T-helper 1 cell (primary cell): Measurements from ENCODE around the gene WASF2.
"Not testable (repeated sequence)": the region's sequence is repeated elsewhere in the genome, so short reads cannot be mapped to it uniquely, and the experiment has no call there.

Experiments used
- DNase-seq, 5 donors: peaks; one replicate each; pipeline ENCODE4 v3.0.0-alpha.2; 2012 to 2020

Gene WASF2

GRCh38 chr1:27492796-27493195, 2.8 kb upstream of the WASF2 start:
- no peak for DNase-seq

DNA sequence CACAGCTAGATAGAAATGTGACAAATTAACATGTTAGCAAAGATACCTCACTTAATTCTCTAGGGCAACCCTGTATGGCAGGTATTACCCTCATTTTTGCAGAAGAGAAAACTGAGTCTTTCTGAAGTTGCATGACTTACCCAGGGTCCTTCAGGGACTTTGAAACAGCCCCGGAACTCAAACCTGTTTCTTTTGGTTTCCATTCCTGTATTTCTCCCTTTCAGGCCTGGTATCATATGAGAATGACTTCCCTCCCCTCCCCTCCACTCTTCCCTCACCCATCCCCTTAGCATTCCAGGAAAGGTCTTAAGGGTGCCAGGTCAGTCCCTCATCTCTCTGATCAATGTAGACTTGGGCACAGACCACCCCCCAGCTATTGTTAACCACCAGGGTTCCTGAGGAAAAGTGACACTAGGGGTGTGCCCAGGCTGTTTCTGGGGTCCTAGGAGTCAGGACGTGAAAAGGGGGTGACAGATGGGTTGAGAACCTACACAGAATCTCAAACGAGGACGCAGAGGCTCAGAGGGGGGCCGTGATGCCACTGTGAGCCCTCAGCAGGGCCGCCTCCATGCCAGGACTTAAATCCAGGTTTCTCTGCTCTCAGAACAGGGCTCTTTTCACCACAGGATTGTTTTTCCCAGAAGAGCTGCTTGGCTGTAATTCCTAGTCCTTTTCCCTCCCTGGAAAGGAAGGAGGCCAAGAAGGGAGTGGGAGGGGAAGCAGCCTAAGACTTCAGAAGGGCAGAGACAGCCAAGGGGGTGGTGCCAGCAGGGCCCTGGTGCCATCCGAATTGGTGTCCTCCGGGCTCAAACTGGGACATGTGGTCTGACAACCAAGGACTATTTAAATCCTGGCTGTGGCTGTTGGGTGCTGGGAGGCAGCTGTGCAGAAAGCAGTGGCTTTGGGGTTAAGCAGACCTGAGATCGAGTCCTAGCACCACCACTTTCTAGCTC, 2.1 kb upstream of the WASF2 start:
- no peak for DNase-seq

DNA sequence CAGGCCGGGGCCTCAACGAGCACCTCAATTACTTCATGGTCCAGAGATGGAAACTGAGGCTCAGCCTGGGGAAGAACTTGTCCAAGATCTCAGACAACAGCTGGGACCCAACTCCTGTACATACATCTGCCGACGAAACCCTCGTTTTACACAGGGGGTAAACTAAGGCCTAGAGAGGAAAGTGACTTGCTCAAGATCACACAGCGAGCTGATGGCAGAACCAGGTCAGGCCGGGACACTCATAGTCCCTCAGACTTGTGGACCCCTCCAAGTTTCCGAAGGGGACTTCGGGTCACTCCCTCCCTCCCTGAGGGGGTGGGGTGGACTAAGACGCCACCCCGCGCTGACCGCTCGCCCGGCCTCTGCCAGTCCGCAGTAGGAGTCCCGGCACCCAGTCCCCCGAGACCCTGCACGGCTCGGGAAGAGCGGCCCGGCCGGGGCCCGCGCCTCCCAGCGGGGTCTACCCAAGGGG, 430 bp downstream of the WASF2 start:
- peak in 1 of 5 donors; percentile 38 for DNase-seq

DNA sequence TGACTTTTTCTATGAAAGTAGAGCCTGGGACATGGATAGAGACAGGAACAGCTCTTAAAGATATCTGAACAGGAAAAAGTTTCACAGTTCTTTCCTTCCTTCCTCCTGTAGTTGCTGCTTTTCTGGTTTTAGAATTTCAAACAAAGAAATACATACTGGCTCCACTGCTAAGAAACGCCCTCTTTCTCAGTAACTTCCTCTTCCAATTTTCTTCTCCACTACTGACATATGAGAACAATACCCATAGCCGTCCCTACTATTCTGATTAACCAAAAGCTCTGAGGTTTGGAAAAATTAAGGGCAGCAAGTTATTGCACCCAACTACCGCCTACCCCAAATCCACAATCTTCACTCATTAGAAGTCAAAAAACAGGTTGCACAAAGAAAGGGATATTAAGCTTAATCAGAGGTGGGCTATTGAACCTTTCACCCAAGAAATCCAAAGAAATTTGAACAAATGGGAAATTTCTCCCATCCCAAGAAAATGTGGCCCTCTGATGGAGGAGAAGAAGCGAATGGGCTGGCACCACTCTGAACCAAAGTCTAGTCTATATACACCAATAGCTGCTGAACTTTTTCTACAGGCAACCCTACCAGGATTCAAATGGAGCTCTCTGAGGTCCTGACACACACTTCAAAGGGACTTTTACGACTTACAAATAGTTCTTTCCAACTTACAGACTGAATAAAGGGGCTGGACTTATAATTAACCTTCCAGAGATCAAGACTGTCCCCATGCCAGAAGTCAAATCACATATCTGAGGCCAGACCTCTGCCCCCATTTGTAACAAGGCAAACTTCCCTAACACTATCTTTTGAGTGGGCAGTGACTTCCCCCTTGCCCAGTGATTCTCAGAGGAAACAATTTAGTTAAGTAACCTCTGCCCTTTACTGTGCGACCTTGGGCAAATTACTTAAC, 1.7 kb downstream of the WASF2 start:
- DNase-seq = peak in 1 of 5 donors; percentile 27

GRCh38 chr1:27485363-27485762, 4.6 kb downstream of the WASF2 start:
- DNase-seq = no peak

GRCh38 chr1:27483659-27484058, 6.3 kb downstream of the WASF2 start:
- no peak for DNase-seq

- no peak for DNase-seq
Measured at GRCh38 chr1:27481994-27482620, 7.9 kb downstream of the WASF2 start.

- DNase-seq = peak in 1 of 5 donors; percentile 22
Measured at GRCh38 chr1:27478098-27478497, 11.9 kb downstream of the WASF2 start.

DNA sequence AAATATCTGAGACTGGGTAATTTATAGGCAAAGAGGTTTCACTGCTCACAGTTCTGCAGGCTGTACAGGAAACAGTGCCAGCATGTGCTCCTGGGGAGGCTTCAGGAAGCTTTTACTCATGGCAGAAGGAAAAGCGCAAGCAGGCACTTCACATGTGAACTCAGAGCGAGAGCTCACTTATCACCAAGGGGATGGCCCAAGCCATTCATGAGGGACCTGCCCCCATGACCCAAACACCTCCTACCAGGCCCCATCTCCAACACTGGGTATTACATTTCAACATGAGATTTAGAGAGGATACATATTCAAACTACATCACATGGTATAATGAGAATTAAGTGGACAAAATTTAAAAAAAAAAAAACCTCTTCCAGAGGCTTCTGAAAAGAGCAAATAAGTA, 13.7 kb downstream of the WASF2 start:
- DNase-seq = no peak

- DNase-seq = no peak
Measured at GRCh38 chr1:27475720-27476119, 14.2 kb downstream of the WASF2 start.

DNA sequence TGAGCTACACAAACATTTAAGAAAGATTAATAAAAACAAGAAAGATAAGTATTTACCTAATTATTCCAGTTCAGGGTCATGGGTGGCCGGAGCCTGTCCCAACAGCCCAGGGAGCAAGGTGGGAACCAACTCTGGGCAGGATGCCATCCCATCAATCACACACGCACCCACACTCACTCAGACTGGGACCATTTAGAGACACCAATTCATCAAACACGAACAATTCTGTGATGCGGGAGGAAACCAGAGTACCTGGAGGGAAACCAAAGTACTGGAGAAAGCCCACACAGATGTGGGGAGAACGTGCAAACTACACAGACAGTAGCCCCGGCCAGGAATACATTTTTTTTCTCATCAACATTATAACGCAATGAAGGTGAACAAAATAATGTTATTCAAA, 16.2 kb downstream of the WASF2 start:
- DNase-seq = no peak

GRCh38 chr1:27472098-27472497, 17.9 kb downstream of the WASF2 start:
- DNase-seq = not testable (repeated sequence)

GRCh38 chr1:27471477-27471876, 18.5 kb downstream of the WASF2 start:
- no peak for DNase-seq

DNA sequence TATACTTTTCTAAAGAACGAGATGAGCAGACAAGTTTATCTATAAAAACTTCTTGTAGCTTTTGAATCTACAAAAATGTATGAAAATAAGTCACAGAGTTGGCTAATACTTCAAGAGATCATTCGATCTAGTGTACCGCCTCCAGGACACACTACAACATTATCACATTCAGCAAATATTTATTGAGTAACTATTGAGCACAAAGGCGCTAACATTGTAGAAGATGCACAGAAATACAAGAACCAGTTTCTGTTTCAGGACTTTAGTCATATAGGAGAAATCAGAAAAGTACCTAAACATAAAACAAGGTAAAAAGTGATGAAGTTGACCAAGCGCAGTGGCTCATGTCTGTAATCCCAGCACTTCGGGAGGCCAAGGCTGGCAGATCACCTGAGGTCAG, 20.6 kb downstream of the WASF2 start:
- no peak for DNase-seq

DNA sequence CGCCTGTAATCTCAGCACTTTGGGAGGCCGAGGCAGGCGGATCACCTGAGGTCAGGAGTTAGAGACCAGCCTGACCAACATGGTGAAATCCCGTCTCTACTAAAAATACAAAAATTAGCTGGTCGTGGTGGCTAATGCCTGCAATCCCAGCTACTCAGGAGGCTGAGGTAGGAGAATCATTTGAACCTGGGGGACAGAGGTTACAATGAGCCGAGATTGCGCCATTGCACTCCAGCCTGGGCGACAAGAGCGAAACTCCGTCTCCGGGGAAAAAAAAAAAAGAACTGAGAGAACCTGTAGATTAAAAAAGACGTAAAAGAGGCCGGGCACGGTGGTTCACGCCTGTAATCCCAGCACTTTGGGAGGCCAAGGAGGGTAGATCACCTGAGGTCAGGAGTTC, 21.6 kb downstream of the WASF2 start:
- DNase-seq = not testable (repeated sequence)

DNA sequence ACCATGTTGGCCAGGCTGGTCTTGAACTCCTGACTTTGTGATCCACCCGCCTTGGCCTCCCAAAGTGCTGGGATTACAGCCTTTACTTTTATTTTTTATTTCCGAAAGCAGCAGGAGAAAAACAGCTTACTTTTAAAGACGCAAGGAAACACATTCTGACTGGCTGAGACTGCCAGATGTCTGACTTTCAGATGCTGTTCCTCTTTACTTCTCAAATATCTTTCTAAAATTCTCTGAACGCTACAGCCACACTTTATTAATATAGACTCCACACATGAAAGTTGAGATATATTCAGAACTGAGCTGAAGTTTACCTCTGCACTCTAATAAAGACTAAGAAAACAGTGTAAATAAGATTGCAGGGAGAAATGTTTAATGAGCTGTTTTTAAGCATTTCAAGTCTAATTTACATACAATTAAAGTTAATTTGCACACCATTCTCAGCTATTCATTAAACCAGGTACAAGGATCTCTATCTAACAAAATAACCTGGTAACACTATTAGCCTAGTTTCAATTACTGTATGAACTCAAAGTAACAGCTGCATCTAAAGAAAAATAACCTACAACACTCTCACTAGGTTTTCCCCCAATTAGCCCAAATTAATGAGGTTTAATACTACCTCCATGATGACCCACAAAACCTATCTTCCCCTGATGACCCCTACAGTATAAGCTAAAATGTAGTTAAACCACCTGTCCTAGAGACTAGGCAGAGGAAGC, 24.9 kb downstream of the WASF2 start:
- DNase-seq = no peak

DNA sequence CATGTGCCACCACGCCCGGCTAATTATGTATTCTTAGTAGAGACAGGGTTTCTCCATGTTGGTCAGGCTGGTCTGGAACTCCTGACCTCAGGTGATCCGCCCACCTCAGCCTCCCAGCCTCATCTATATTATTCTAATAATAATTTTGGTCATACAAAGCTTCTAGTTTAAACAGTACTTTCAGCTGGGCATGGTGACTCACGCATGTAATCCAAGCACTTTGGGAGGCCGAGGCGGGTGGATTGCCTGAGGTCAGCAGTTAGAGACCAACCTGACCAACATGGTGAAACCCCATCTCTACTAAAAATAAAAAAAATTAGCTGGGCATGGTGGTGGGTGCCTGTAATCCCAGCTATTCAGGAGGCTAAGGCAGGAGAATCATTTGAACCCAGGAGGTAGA, 26.1 kb downstream of the WASF2 start:
- not testable (repeated sequence) for DNase-seq

DNA sequence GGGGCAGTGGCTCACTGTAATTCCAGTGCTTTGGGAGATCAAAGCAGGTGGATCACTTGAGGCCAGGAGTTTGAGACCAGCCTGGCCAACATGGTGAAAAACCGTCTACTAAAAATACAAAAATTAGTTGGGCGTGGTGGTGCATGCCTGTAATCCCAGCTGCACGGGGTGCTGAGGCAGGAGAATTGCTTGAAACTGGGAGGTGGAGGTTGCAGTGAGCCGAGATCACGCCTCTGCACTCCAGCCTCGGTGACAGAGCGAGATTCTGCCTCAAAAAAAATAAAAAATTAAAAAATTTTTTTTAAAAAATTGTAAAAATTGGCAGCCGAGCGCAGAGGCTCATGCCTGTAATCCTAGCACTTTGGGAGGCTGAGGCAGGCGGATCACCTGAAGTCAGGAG, 31.4 kb downstream of the WASF2 start:
- not testable (repeated sequence) for DNase-seq

GRCh38 chr1:27455139-27455811, 34.7 kb downstream of the WASF2 start:
- peak in 1 of 5 donors; percentile 39 for DNase-seq

DNA sequence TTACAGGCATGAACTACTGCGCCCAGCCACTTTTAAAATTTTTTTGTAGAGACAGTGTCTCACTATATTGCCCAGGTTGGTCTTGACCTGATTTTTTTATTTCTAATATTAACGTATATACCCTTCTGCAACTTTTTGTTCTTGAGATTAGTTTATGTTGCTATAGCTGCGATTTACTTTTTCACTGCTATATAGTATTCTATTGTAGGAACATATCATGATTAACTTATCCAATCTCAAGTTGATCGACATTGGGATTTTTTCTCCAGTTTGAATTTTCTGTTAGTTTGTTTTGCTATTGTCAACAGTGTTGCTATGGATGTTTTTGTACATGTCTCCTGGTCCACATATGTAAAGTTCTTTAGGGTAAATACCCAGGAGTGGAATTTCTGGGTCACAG, 35.4 kb downstream of the WASF2 start:
- DNase-seq = no peak

- no peak for DNase-seq
Measured at GRCh38 chr1:27451343-27451742, 38.6 kb downstream of the WASF2 start.

GRCh38 chr1:27448982-27449381, 41.0 kb downstream of the WASF2 start:
- DNase-seq = no peak
